Activated gamma-delta T cell treated with anti-CD3 and anti-CD28 coated beads, Interleukin-2, amount 50 U/mL, for 16 hours (primary cell): ENCODE measurements around the gene ADRB1.

ENCODE experiments used
- DNase-seq: peaks from one replicate; pipeline ENCODE4 v3.0.0-alpha.2; 2020; ENCODE audit warnings: low read depth

The ADRB1 gene

GRCh38 chr10:114094795-114095194 lies 51.1 kb downstream of the ADRB1 start:
- DNase-seq: no peak

DNA sequence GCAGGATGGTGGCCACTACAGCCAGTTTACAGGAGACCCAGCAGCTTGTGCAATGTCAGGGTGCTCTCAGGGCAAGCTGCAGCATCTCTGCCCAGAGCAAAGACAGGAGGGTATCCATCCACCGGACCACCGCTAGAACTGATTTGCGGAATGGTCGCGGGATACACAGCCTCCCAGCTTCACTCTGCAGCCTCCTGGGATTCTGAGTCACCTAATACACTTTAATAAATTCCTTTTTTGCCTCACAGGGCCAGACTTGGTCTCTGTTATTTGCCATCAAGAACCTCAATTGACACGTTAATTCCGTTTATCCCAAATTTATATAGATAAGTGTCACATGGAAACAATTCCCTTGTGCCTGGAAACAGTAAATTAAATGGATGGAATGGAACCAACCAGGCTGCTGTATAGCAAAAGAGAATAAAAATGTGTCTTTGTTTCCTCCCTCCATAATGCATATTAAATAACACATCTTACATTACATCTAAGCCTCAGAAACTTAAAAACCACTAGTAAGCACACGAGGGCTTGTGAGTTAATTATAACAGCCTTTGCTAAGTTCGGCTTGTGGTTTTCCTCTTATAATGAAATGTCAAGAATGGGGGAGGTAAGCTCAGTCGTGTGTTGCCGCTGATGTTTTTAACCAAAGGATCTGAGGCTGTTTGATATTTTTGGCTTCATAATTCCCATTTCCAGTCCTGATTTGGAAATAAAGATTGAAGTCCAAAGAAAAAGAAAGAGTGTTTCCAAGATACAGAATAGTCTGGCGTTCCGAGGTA lies 52.1 kb downstream of the ADRB1 start:
- DNase-seq: no peak
